H1 (cell line): ENCODE data around the gene EGLN3. TPM values are rescaled to one million over a fixed set of nuclear protein-coding genes. Genes with fewer than 3 reads are reported as not detected.

ENCODE experiments used
- CTCF ChIA-PET: fragments of 300-600 bp; sonication (Branson Sonifier 250); formaldehyde crosslinking; loops from one replicate; lab custom pipeline; 2021; ENCODE audit not compliant: partially characterized antibody; lab: Charles Lee
- POLR2A ChIA-PET: fragments of 300-600 bp; sonication (Branson Sonifier 250); formaldehyde crosslinking; loops from one replicate; lab custom pipeline; 2021; ENCODE audit warnings: inconsistent platforms; ENCODE audit not compliant: partially characterized antibody; lab: Charles Lee
- DNase-seq, 2 experiments: peaks; one replicate each; pipeline versions ENCODE4 v3.0.0 to v3.0.0-alpha.2; 2010 to 2022; ENCODE audit warnings: low spot score in 2 of 2, low read depth in 1 of 2, mixed read lengths in 1 of 2
- FAIRE-seq: peaks from 2 replicates; lab custom pipeline; 2011; peaks lifted over from hg19 to GRCh38; lab: Jason Lieb, UNC
- H2AFZ ChIP-seq: 2 replicates; pipeline ENCODE4 v1.8.1; 2012; ENCODE audit warnings: low read length, inconsistent platforms
- H2AK5ac ChIP-seq: 2 replicates; pipeline ENCODE4 v1.6.1; 2013; ENCODE audit warnings: low read depth, low read length
- H2BK120ac ChIP-seq: replicated peaks from 2 replicates; pipeline ENCODE3; 2013; ENCODE audit warnings: low read depth, low read length, inconsistent platforms
- H2BK12ac ChIP-seq: 2 replicates; pipeline ENCODE4 v1.6.1; 2013; ENCODE audit warnings: low read depth, low read length
- H2BK15ac ChIP-seq: 2 replicates; pipeline ENCODE4 v1.6.1; 2013; ENCODE audit warnings: low read length
- H2BK20ac ChIP-seq: 2 replicates; pipeline ENCODE4 v1.6.1; 2013; ENCODE audit warnings: low read length
- H2BK5ac ChIP-seq: 2 replicates; pipeline ENCODE4 v1.6.1; 2013; ENCODE audit warnings: low read depth, low read length
- H3K14ac ChIP-seq: 2 replicates; pipeline ENCODE4 v1.6.1; 2013; ENCODE audit warnings: inconsistent platforms; ENCODE audit not compliant: insufficient read length
- H3K18ac ChIP-seq: 2 replicates; pipeline ENCODE4 v1.6.1; 2013; ENCODE audit warnings: low read length; ENCODE audit errors: extremely low read depth
- H3K23ac ChIP-seq: 2 replicates; pipeline ENCODE4 v1.6.1; 2013; ENCODE audit warnings: inconsistent platforms; ENCODE audit not compliant: insufficient read length
- H3K23me2 ChIP-seq: 2 replicates; pipeline ENCODE4 v1.6.1; 2013; ENCODE audit warnings: low read depth, low read length
- H3K27ac ChIP-seq: 2 replicates; pipeline ENCODE4 v1.6.1; 2011; ENCODE audit warnings: low read depth, low read length, inconsistent platforms
- H3K27me3 ChIP-seq, 4 experiments: replicated peaks in 1 of 4; 1 replicate in 1 of 4; 2 replicates in 3 of 4; pipeline versions ENCODE4 v1.6.1 to v1.8.1; 2011 to 2013; ENCODE audit warnings: low read length in 3 of 4, mild to moderate bottlenecking in 3 of 4, inconsistent platforms in 2 of 4, mixed read lengths in 2 of 4, moderate library complexity in 1 of 4; ENCODE audit not compliant: control insufficient read depth in 3 of 4, insufficient read depth in 3 of 4; ENCODE audit errors: extremely low read depth in 1 of 4
- H3K36me3 ChIP-seq, 4 experiments: 2 replicates each; pipeline versions ENCODE4 v1.6.1 to v1.8.1; 2011 to 2013; ENCODE audit warnings: mild to moderate bottlenecking in 4 of 4, low read length in 3 of 4, moderate library complexity in 2 of 4, control low read depth in 1 of 4, inconsistent platforms in 1 of 4; ENCODE audit not compliant: insufficient read depth in 4 of 4, control insufficient read depth in 2 of 4
- H3K4ac ChIP-seq: replicated peaks from 2 replicates; pipeline ENCODE3; 2013; ENCODE audit warnings: low read length, low read depth, mixed read lengths, inconsistent platforms; ENCODE audit not compliant: insufficient read length
- H3K4me1 ChIP-seq, 4 experiments: replicated peaks in 1 of 4; 1 replicate in 1 of 4; 2 replicates in 3 of 4; pipeline versions ENCODE4 v1.6.1 to v1.8.1; 2011 to 2013; ENCODE audit warnings: low read length in 3 of 4, inconsistent platforms in 2 of 4, mixed read lengths in 1 of 4; ENCODE audit not compliant: insufficient read depth in 4 of 4, control insufficient read depth in 3 of 4
- H3K4me2 ChIP-seq, 2 experiments: 2 replicates each; pipeline versions ENCODE4 v1.6.1 to v1.8.1; 2011 to 2013; ENCODE audit warnings: low read depth in 2 of 2, low read length in 2 of 2, control low read depth in 1 of 2, inconsistent platforms in 1 of 2, mild to moderate bottlenecking in 1 of 2; ENCODE audit not compliant: insufficient read depth in 1 of 2
- H3K4me3 ChIP-seq, 4 experiments: fragments of 200-600, 300-600 bp in 1 of 4; sonication (generic), shearing (Covaris generic), sonication (Bioruptor Twin) in 1 of 4; 2 replicates each; pipeline versions ENCODE4 v1.5.1 to v1.8.1; 2011 to 2016; ENCODE audit warnings: low read length in 4 of 4, low read depth in 3 of 4, control low read depth in 2 of 4, inconsistent platforms in 2 of 4, mild to moderate bottlenecking in 2 of 4, mixed read lengths in 1 of 4, moderate library complexity in 1 of 4; ENCODE audit not compliant: insufficient read depth in 2 of 4; ENCODE audit errors: extremely low read depth in 1 of 4
- H3K56ac ChIP-seq: replicated peaks from 2 replicates; pipeline ENCODE3; 2013; ENCODE audit warnings: low read depth, mild to moderate bottlenecking, mixed read lengths, low read length, inconsistent platforms; ENCODE audit not compliant: insufficient read length
- H3K79me1 ChIP-seq: 2 replicates; pipeline ENCODE4 v1.6.1; 2013; ENCODE audit warnings: low read depth, low read length, control low read depth
- H3K79me2 ChIP-seq, 2 experiments: 2 replicates each; pipeline versions ENCODE4 v1.6.1 to v1.8.1; 2012 to 2013; ENCODE audit warnings: low read length in 2 of 2, mild to moderate bottlenecking in 2 of 2, inconsistent platforms in 1 of 2; ENCODE audit not compliant: insufficient read depth in 2 of 2, control insufficient read depth in 1 of 2
- H3K9ac ChIP-seq, 4 experiments: replicated peaks in 1 of 4; 1 replicate in 1 of 4; 2 replicates in 3 of 4; pipeline versions ENCODE4 v1.6.1 to v1.8.1; 2011 to 2013; ENCODE audit warnings: low read depth in 3 of 4, low read length in 3 of 4, control low read depth in 2 of 4, mild to moderate bottlenecking in 2 of 4, moderate library complexity in 2 of 4, inconsistent platforms in 1 of 4; ENCODE audit errors: extremely low read depth in 1 of 4
- H3K9me3 ChIP-seq, 2 experiments: 2 replicates each; pipeline versions ENCODE4 v1.6.1 to v1.8.1; 2012 to 2013; ENCODE audit warnings: mild to moderate bottlenecking in 2 of 2, moderate library complexity in 2 of 2, control low read depth in 1 of 2, inconsistent platforms in 1 of 2, low read depth in 1 of 2, low read length in 1 of 2, mixed read lengths in 1 of 2; ENCODE audit not compliant: insufficient read depth in 2 of 2
- H4K20me1 ChIP-seq, 2 experiments: replicated peaks in 1 of 2; 2 replicates each; pipeline versions ENCODE3 to v1.8.1; 2011 to 2013; ENCODE audit warnings: inconsistent platforms in 2 of 2, low read length in 2 of 2, mild to moderate bottlenecking in 1 of 2; ENCODE audit not compliant: insufficient read depth in 2 of 2, control insufficient read depth in 1 of 2
- H4K5ac ChIP-seq: 2 replicates; pipeline ENCODE4 v1.6.1; 2013; ENCODE audit warnings: low read length, low read depth, mixed read lengths, inconsistent platforms; ENCODE audit not compliant: insufficient read length
- H4K8ac ChIP-seq: 2 replicates; pipeline ENCODE4 v1.8.0; 2013; ENCODE audit warnings: mild to moderate bottlenecking, moderate library complexity, low read length, inconsistent platforms; ENCODE audit not compliant: insufficient read depth; ENCODE audit errors: extremely low read depth
- H4K91ac ChIP-seq: replicated peaks from 2 replicates; pipeline ENCODE3; 2013; ENCODE audit warnings: low read length, mixed read lengths, inconsistent platforms; ENCODE audit not compliant: insufficient read length
- CBX8 ChIP-seq: fragments of 300-800, 300-1000 bp; sonication (generic); IDR thresholded peaks from 2 replicates; pipeline ENCODE4 v1.7.1; 2016; ENCODE audit warnings: low read depth, low read length, borderline replicate concordance
- RAD21 ChIP-seq, 2 experiments: IDR thresholded peaks in 1 of 2; conservative IDR thresholded peaks in 1 of 2; 2 replicates each; pipeline ENCODE4 v1.6.1; 2011; ENCODE audit warnings: low read depth in 2 of 2, low read length in 2 of 2, improper control_type of control experiment in 1 of 2, inconsistent platforms in 1 of 2, mild to moderate bottlenecking in 1 of 2, moderate library complexity in 1 of 2
- WGBS, 2 experiments: shearing (Covaris generic) in 1 of 2; methylation state at CpG; one replicate each; pipeline versions ENCODE4 v1.1.6 to v1.1.7; 2013 to 2015; ENCODE audit warnings: low lambda C conversion rate in 2 of 2, mixed read lengths in 2 of 2, inconsistent platforms in 1 of 2, low coverage in 1 of 2, missing lambda C conversion rate in 1 of 2; ENCODE audit not compliant: insufficient replicate concordance in 2 of 2, insufficient coverage in 1 of 2, insufficient read length in 1 of 2; ENCODE audit errors: extremely low coverage in 1 of 2, missing lambda C conversion rate in 1 of 2; 5-methylcytosine and 5-hydroxymethylcytosine counted together
- polyA plus RNA-seq, 7 experiments: library from polyadenylated mRNA; depleted of rRNA in 3 of 7; stranded (reverse) in 5 of 7; unstranded in 2 of 7; fragments of >200 nt in 5 of 7; fragments of 200-250 nt in 2 of 7; gene quantifications; 1 replicate in 5 of 7; 2 replicates in 1 of 7; 4 replicates in 1 of 7; pipeline versions ENCODE4 v1.2.1 to v1.2.3, GENCODE V29; 2011 to 2013; ENCODE audit warnings: missing spikeins in 2 of 7, mixed read lengths in 2 of 7
- total RNA-seq: library from RNA; stranded (reverse); fragmentation: NEBNext Ultra II Directional; extraction: Animal tissue kit (Norgen Biotek cat#: 25700); gene quantifications from 2 replicates; pipeline ENCODE4 v1.2.1, GENCODE V29; 2021
- TF ChIP-seq, protein P1 (sequence below): IDR thresholded peaks from 2 replicates; pipeline ENCODE4 v1.6.1; 2011; ENCODE audit warnings: low read length, improper control_type of control experiment
- TF ChIP-seq, protein P2 (sequence below), 3 experiments: IDR thresholded peaks; 1 replicate in 2 of 3; 2 replicates in 1 of 3; pipeline versions ENCODE4 v1.5.1 to v1.6.1; 2011; ENCODE audit warnings: low read length in 3 of 3, mild to moderate bottlenecking in 3 of 3, inconsistent platforms in 2 of 3, low read depth in 1 of 3, moderate library complexity in 1 of 3; ENCODE audit not compliant: insufficient read depth in 1 of 3; ENCODE audit errors: control extremely low read depth in 1 of 3

The EGLN3 gene
- total and polyA plus RNA-seq, 2 of the 8 experiments (the other 6 are each of a cell fraction or from before 2014, with no cell fraction given), result 10.6 to 27.3 TPM

- Histone ChIP-seq H3K23me2 (no peaks in the 10 kb centered on the region), H3K27ac (no peak overlapping the region), H2BK120ac (no peak overlapping the region), H2BK5ac (no peak overlapping the region), H2BK15ac (no peak overlapping the region), H3K14ac (no peak overlapping the region), H3K23ac (no peak overlapping the region), H4K20me1 (no peaks in the 10 kb centered on the region), H3K79me1 (peaks cover 3% of the 10 kb centered on the region), H2BK12ac (peak overlapping the region; percentile 31; the same call in 1 of the 2 replicates), H4K91ac (no peak overlapping the region), H2BK20ac (0 out of 2 replicates have a peak overlapping the region, but pooled peaks have one; percentile 50), H3K79me2 (peaks cover 8 to 89% of the 10 kb centered on the region in 2 experiments; a peak in 3 of 4 replicates), H4K5ac (no peak overlapping the region), H3K4ac (no peak overlapping the region), H3K56ac (no peak overlapping the region), H3K4me3 (no peak overlapping the region), H3K18ac (no peak overlapping the region), H2AFZ (no peak overlapping the region), H3K27me3 (no peaks in the 10 kb centered on the region), H4K8ac (no peak overlapping the region), H3K4me1 (peaks cover 14 to 38% (median 24%) of the 10 kb centered on the region in 4 experiments), H3K36me3 (peaks cover 0 to 7% (median 1%) of the 10 kb centered on the region in 4 experiments; a peak in 2 of 8 replicates), H3K4me2 (no peak overlapping the region), H3K9me3 (no peaks in the 10 kb centered on the region), H3K9ac (no peak overlapping the region), H2AK5ac (peak overlapping the region; percentile 82; the same call in 1 of the 2 replicates)
- DNase-seq (no peak), FAIRE-seq (no peak)
- ChIA-PET CTCF (interaction anchor here (0.5 to 2.0 kb wide), 14 partner anchors 9 to 611 kb away, joined by 3 to 7 read pairs (median 4); partner anchors contain the start of gene EGLN3), POLR2A (interaction anchor here (1.1 to 1.4 kb wide), 3 partner anchors 9 to 118 kb away, joined by 3 to 13 read pairs (median 4); partner anchors contain the start of gene EGLN3)
- WGBS, 2 experiments, result 75% methylated on average over 3 of the region's 3 CpGs; no CpG with 5 or more reads in 1 of the 2 experiments
- TF ChIP-seq RAD21 (IDR thresholded peaks at IDR 0.05 in 1 of 2, conservative IDR thresholded peaks at IDR 0.05 in 1 of 2; ENCODE audit: low read depth in 2 of 2, low read length in 2 of 2) (peak; percentile 27 to 44), CBX8 (no peak)
- TF ChIP-seq, protein P1, sequence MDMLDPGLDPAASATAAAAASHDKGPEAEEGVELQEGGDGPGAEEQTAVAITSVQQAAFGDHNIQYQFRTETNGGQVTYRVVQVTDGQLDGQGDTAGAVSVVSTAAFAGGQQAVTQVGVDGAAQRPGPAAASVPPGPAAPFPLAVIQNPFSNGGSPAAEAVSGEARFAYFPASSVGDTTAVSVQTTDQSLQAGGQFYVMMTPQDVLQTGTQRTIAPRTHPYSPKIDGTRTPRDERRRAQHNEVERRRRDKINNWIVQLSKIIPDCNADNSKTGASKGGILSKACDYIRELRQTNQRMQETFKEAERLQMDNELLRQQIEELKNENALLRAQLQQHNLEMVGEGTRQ, result no peak
- TF ChIP-seq, protein P2, sequence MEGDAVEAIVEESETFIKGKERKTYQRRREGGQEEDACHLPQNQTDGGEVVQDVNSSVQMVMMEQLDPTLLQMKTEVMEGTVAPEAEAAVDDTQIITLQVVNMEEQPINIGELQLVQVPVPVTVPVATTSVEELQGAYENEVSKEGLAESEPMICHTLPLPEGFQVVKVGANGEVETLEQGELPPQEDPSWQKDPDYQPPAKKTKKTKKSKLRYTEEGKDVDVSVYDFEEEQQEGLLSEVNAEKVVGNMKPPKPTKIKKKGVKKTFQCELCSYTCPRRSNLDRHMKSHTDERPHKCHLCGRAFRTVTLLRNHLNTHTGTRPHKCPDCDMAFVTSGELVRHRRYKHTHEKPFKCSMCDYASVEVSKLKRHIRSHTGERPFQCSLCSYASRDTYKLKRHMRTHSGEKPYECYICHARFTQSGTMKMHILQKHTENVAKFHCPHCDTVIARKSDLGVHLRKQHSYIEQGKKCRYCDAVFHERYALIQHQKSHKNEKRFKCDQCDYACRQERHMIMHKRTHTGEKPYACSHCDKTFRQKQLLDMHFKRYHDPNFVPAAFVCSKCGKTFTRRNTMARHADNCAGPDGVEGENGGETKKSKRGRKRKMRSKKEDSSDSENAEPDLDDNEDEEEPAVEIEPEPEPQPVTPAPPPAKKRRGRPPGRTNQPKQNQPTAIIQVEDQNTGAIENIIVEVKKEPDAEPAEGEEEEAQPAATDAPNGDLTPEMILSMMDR (IDR thresholded peaks at IDR 0.05; ENCODE audit: control extremely low read depth in 1 of 3, insufficient read depth in 1 of 3, low read depth in 1 of 3, low read length in 3 of 3), result peak in 1 of 3 experiments; percentile 7; a peak in 1 of 4 replicates
Observed at GRCh38 chr14:33941718-33942117, 9.2 kb downstream of the EGLN3 start.
